ENCODE data around the gene ARNT2. TPM values are rescaled to one million over a fixed set of nuclear protein-coding genes. Genes with fewer than 3 reads are reported as not detected.

Gene ARNT2
- total RNA-seq, 2 experiments from 2014 or later: 0.34 TPM; not detected in 1

DNA sequence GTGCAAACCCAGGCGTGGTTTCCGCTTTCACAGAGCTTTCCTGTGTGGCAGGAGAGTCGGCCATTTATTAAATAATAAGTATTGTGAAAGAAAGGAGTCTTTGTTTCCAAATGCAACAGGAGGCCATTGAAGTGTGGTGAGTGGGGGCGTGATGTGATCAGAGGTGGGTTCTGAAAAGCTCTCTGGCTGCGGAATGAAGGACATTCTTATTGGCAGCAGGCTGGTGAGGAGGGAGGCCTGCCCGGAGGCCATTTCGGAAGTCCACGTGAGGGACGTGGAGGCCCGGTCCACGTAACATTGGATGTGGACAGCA, 11.1 kb downstream of the ARNT2 start:
- H3K27ac Mint-ChIP-seq: no peak overlapping the region
- H3K9me3 Mint-ChIP-seq: no peaks in the 10 kb centered on the region
- ATAC-seq: no peak
- ChIA-PET CTCF (no interaction called here), POLR2A (no interaction called here)
- no peak for DNase-seq
- peaks cover 25% of the 10 kb centered on the region for H3K27me3 Mint-ChIP-seq
- no peaks in the 10 kb centered on the region for H3K4me1 Mint-ChIP-seq (ENCODE audit: low read depth)
- no peak overlapping the region for H3K4me3 Mint-ChIP-seq
- no peak for TF ChIP-seq CTCF (IDR thresholded peaks at IDR 0.05)
- intact Hi-C loops (cut with micrococcal nuclease): no loop called here
- H3K36me3 Mint-ChIP-seq (ENCODE audit: low read depth): no peaks in the 10 kb centered on the region

DNA sequence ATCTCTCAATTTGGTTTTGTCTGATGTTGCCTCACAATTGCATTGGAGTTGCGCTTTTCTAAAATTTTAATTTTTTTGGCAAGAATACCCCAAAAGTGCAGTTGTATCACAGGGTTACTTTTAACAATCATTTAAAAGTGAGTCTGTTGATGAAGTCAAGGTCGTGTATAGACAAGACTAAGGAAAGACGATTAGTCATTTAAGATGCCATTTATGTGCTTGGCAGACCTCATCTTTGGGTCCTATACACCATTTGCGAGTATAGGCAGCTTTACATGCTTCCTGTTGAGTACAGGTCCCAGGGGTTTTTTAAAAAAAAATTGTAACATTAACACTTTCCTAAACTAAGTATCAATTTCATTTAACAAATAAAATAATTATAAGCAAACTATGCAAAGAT, 12.5 kb downstream of the ARNT2 start:
- peaks cover 18% of the 10 kb centered on the region for H3K27me3 Mint-ChIP-seq
- H3K36me3 Mint-ChIP-seq (ENCODE audit: low read depth): no peaks in the 10 kb centered on the region
- CTCF ChIA-PET: no interaction called here

DNA sequence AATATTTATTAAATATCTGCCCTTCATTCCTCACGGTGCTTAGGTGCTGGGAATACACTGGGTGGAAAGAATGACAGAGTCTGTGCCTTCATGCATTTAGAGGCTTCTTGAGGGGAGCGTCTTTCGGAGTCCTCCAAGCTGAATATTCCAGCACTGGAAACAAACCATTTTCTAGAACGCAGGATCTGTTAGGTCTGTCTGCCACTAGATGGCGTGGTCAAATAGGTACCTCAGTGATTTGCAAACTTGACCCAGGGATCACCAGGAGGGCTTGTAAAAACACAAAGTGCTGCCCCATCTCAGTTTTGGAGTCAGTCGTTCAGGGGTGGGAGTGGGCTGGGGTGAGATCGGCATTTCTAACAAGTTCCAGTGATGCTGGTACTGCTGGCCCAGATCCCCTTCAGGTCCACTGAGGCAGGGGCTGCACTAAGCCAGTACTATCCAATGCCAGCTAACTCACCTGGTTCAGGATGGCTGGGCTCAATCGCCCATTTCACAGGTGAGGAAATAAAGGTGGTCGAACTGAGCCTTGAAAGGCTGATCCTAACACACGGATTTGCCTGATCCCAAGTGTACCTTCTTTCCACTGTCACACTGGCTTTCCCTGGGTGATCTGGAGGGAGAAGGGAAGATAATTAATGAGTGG, 14.8 kb downstream of the ARNT2 start:
- peak; percentile 22 for DNase-seq
- ChIA-PET CTCF (interaction anchor here (0.7 to 1.1 kb wide), 2 partner anchors 27 to 103 kb away, joined by 3 read pairs; no protein-coding TSS in a partner anchor), POLR2A (no interaction called here)
- peaks cover 12% of the 10 kb centered on the region for H3K27me3 Mint-ChIP-seq
- TF ChIP-seq CTCF (IDR thresholded peaks at IDR 0.05): peak; percentile 53
- no peaks in the 10 kb centered on the region for H3K36me3 Mint-ChIP-seq (ENCODE audit: low read depth)
- H3K27ac Mint-ChIP-seq: no peak overlapping the region
- ATAC-seq: no peak
- no peaks in the 10 kb centered on the region for H3K9me3 Mint-ChIP-seq
- H3K4me1 Mint-ChIP-seq (ENCODE audit: low read depth): no peaks in the 10 kb centered on the region
- no peak overlapping the region for H3K4me3 Mint-ChIP-seq
- intact Hi-C loops (cut with micrococcal nuclease): no loop called here

More for the DNA sequence above, 12.5 kb downstream of the ARNT2 start:
- H3K4me1 Mint-ChIP-seq (ENCODE audit: low read depth): no peaks in the 10 kb centered on the region
- H3K9me3 Mint-ChIP-seq: no peaks in the 10 kb centered on the region
- DNase-seq (no peak), ATAC-seq (no peak)
- H3K27ac Mint-ChIP-seq: no peak overlapping the region
- no peak overlapping the region for H3K4me3 Mint-ChIP-seq
- POLR2A ChIA-PET: no interaction called here
- intact Hi-C loops (cut with micrococcal nuclease): no loop called here
- no peak for TF ChIP-seq CTCF (IDR thresholded peaks at IDR 0.05)

GRCh38 chr15:80419546-80419945, 15.4 kb downstream of the ARNT2 start:
- H3K9me3 Mint-ChIP-seq: no peaks in the 10 kb centered on the region
- H3K4me3 Mint-ChIP-seq: no peak overlapping the region
- no peaks in the 10 kb centered on the region for H3K36me3 Mint-ChIP-seq (ENCODE audit: low read depth)
- TF ChIP-seq CTCF (IDR thresholded peaks at IDR 0.05): no peak
- H3K27me3 Mint-ChIP-seq: peaks cover 12% of the 10 kb centered on the region
- no peak for ATAC-seq
- no peak for DNase-seq
- CTCF ChIA-PET: no interaction called here
- intact Hi-C loops (cut with micrococcal nuclease): no loop called here
- POLR2A ChIA-PET: no interaction called here
- no peak overlapping the region for H3K27ac Mint-ChIP-seq
- H3K4me1 Mint-ChIP-seq (ENCODE audit: low read depth): no peaks in the 10 kb centered on the region

GRCh38 chr15:80420658-80421057, 16.5 kb downstream of the ARNT2 start:
- Mint-ChIP-seq H3K36me3 (ENCODE audit: low read depth) (no peaks in the 10 kb centered on the region), H3K9me3 (no peaks in the 10 kb centered on the region), H3K27me3 (peaks cover 10% of the 10 kb centered on the region), H3K4me1 (ENCODE audit: low read depth) (no peaks in the 10 kb centered on the region), H3K4me3 (no peak overlapping the region), H3K27ac (no peak overlapping the region)
- POLR2A ChIA-PET: no interaction called here
- CTCF ChIA-PET: no interaction called here
- DNase-seq: no peak
- ATAC-seq: no peak
- intact Hi-C loops (cut with micrococcal nuclease): no loop called here
- TF ChIP-seq CTCF (IDR thresholded peaks at IDR 0.05): no peak

Measured in activated CD8-positive, alpha-beta T cell treated with anti-CD3 and anti-CD28 coated beads for 36 hours (primary cell).